NB4 (cell line): ENCODE data around the gene CPXM2.

Experiments
- DNase-seq: peaks from one replicate; pipeline ENCODE4 v3.0.0; 2010; ENCODE audit warnings: low read depth
- H3K4me3 ChIP-seq: one replicate; pipeline ENCODE4 v1.5.1; 2011; ENCODE audit warnings: mild to moderate bottlenecking, low read depth, low read length, moderate library complexity
- CTCF ChIP-seq: IDR thresholded peaks from one replicate; pipeline ENCODE4 v1.5.1; 2012; ENCODE audit warnings: low read depth, low read length
- MAX ChIP-seq: IDR thresholded peaks from 2 replicates; pipeline ENCODE4 v1.6.1; 2011; ENCODE audit warnings: low read depth, low read length
- MYC ChIP-seq: IDR thresholded peaks from 2 replicates; pipeline ENCODE4 v1.6.1; 2011; ENCODE audit warnings: low read depth, low read length
- POLR2A ChIP-seq: IDR thresholded peaks from 2 replicates; pipeline ENCODE4 v1.6.1; 2011; ENCODE audit warnings: mild to moderate bottlenecking; ENCODE audit not compliant: insufficient read length; ENCODE audit errors: extremely low read depth

Gene CPXM2

GRCh38 chr10:123922126-123922525 is 30.5 kb upstream of the CPXM2 start:
- no peak for DNase-seq
- H3K4me3 ChIP-seq: no peak overlapping the region
- TF ChIP-seq CTCF (no peak), MAX (no peak), MYC (no peak), POLR2A (no peak)

GRCh38 chr10:123916775-123917174 is 25.2 kb upstream of the CPXM2 start:
- DNase-seq: no peak
- TF ChIP-seq MYC (no peak), POLR2A (no peak), CTCF (no peak), MAX (no peak)
- no peak overlapping the region for H3K4me3 ChIP-seq

GRCh38 chr10:123913688-123914268 is 22.2 kb upstream of the CPXM2 start:
- peak; percentile 53 for DNase-seq
- no peak overlapping the region for H3K4me3 ChIP-seq
- no peak for TF ChIP-seq MAX
- TF ChIP-seq CTCF: no peak
- TF ChIP-seq MYC: no peak
- TF ChIP-seq POLR2A: no peak

- no peak overlapping the region for H3K4me3 ChIP-seq
- no peak for DNase-seq
- TF ChIP-seq MAX: no peak
- no peak for TF ChIP-seq MYC
- no peak for TF ChIP-seq POLR2A
- TF ChIP-seq CTCF: no peak
Measured at GRCh38 chr10:123912871-123913270, 21.3 kb upstream of the CPXM2 start.

GRCh38 chr10:123912466-123912865 is 20.9 kb upstream of the CPXM2 start:
- no peak for DNase-seq
- H3K4me3 ChIP-seq: no peak overlapping the region
- TF ChIP-seq POLR2A (no peak), CTCF (no peak), MYC (no peak), MAX (no peak)
